Activated naive CD4-positive, alpha-beta T cell treated with anti-CD3 and anti-CD28 coated beads, Interleukin-2, amount 10 ng/mL, durations not matched to agents 7 days and 5 days (primary cell): ENCODE data around the gene CTDSPL.

ENCODE experiments used
- CTCF ChIA-PET: fragments of 350-600 bp; sonication (Branson Sonifier 250); formaldehyde crosslinking; loops from one replicate; lab custom pipeline; 2021; ENCODE audit warnings: antibody characterized with exemption; lab: Charles Lee
- DNase-seq: peaks from one replicate; pipeline ENCODE4 v3.0.0-alpha.2; 2020
- H3K27ac Mint-ChIP-seq: one replicate; pipeline ENCODE4 v1.8.0; 2021; ENCODE audit warnings: mild to moderate bottlenecking, moderate library complexity, mixed read lengths
- H3K27me3 Mint-ChIP-seq: one replicate; pipeline ENCODE4 v1.8.0; 2021; ENCODE audit warnings: mild to moderate bottlenecking, mixed read lengths
- H3K36me3 Mint-ChIP-seq: one replicate; pipeline ENCODE4 v1.8.0; 2021; ENCODE audit warnings: mixed read lengths
- H3K4me1 Mint-ChIP-seq: one replicate; pipeline ENCODE4 v1.8.0; 2021; ENCODE audit warnings: mixed read lengths
- H3K4me3 Mint-ChIP-seq: one replicate; pipeline ENCODE4 v1.8.0; 2021; ENCODE audit warnings: mild to moderate bottlenecking, moderate library complexity, mixed read lengths
- H3K9me3 Mint-ChIP-seq: one replicate; pipeline ENCODE4 v1.8.0; 2021; ENCODE audit warnings: mixed read lengths

The CTDSPL gene

GRCh38 chr3:37992271-37993066, 130.8 kb downstream of the CTDSPL start:
- Mint-ChIP-seq H3K27me3 (peaks cover 14% of the 10 kb centered on the region), H3K4me1 (peaks cover 47% of the 10 kb centered on the region), H3K36me3 (peaks cover 21% of the 10 kb centered on the region), H3K27ac (no peak overlapping the region), H3K4me3 (peak overlapping the region; percentile 92), H3K9me3 (no peaks in the 10 kb centered on the region)
- CTCF ChIA-PET: interaction anchor here (1.4 to 2.1 kb wide), 4 partner anchors 11 to 137 kb away, joined by 4 to 12 read pairs (median 6); no protein-coding TSS in a partner anchor
- DNase-seq: no peak

GRCh38 chr3:37993067-37993455, 131.4 kb downstream of the CTDSPL start:
- peaks cover 14% of the 10 kb centered on the region for H3K27me3 Mint-ChIP-seq
- H3K4me3 Mint-ChIP-seq: peak overlapping the region; percentile 92
- H3K27ac Mint-ChIP-seq: no peak overlapping the region
- CTCF ChIA-PET: interaction anchor here (1.4 to 2.1 kb wide), 4 partner anchors 11 to 137 kb away, joined by 4 to 12 read pairs (median 6); no protein-coding TSS in a partner anchor
- no peaks in the 10 kb centered on the region for H3K9me3 Mint-ChIP-seq
- peaks cover 21% of the 10 kb centered on the region for H3K36me3 Mint-ChIP-seq
- DNase-seq: no peak
- peaks cover 49% of the 10 kb centered on the region for H3K4me1 Mint-ChIP-seq

- H3K9me3 Mint-ChIP-seq: no peaks in the 10 kb centered on the region
- H3K36me3 Mint-ChIP-seq: peaks cover 21% of the 10 kb centered on the region
- H3K27me3 Mint-ChIP-seq: peaks cover 14% of the 10 kb centered on the region
- H3K4me1 Mint-ChIP-seq: peaks cover 52% of the 10 kb centered on the region
- CTCF ChIA-PET: interaction anchor here (1.4 to 2.1 kb wide), 4 partner anchors 10 to 138 kb away, joined by 4 to 12 read pairs (median 6); no protein-coding TSS in a partner anchor
- peak overlapping the region; percentile 92 for H3K4me3 Mint-ChIP-seq
- no peak for DNase-seq
- peak overlapping the region; percentile 94 for H3K27ac Mint-ChIP-seq
These were observed 131.8 kb downstream of the CTDSPL start for GRCh38 chr3:37993460-37993819.

GRCh38 chr3:37993820-37994638, 132.3 kb downstream of the CTDSPL start:
- DNase-seq: peak; percentile 78
- H3K36me3 Mint-ChIP-seq: peaks cover 21% of the 10 kb centered on the region
- H3K4me3 Mint-ChIP-seq: peak overlapping the region; percentile 92
- CTCF ChIA-PET: interaction anchor here (2.1 kb wide), 1 partner anchor 20 kb away, joined by 12 read pairs; no protein-coding TSS in a partner anchor
- H3K4me1 Mint-ChIP-seq: peaks cover 56% of the 10 kb centered on the region
- H3K9me3 Mint-ChIP-seq: no peaks in the 10 kb centered on the region
- peaks cover 14% of the 10 kb centered on the region for H3K27me3 Mint-ChIP-seq
- peak overlapping the region; percentile 94 for H3K27ac Mint-ChIP-seq

GRCh38 chr3:37994639-37994972, 132.9 kb downstream of the CTDSPL start:
- peak overlapping the region; percentile 94 for H3K27ac Mint-ChIP-seq
- H3K36me3 Mint-ChIP-seq: peaks cover 23% of the 10 kb centered on the region
- H3K27me3 Mint-ChIP-seq: peaks cover 14% of the 10 kb centered on the region
- no peaks in the 10 kb centered on the region for H3K9me3 Mint-ChIP-seq
- peaks cover 62% of the 10 kb centered on the region for H3K4me1 Mint-ChIP-seq
- DNase-seq: no peak
- peak overlapping the region; percentile 92 for H3K4me3 Mint-ChIP-seq
- CTCF ChIA-PET: interaction anchor here (2.1 kb wide), 1 partner anchor 20 kb away, joined by 12 read pairs; no protein-coding TSS in a partner anchor

- Mint-ChIP-seq H3K4me3 (peak overlapping the region; percentile 92), H3K9me3 (no peaks in the 10 kb centered on the region), H3K27ac (peak overlapping the region; percentile 94), H3K36me3 (peaks cover 32% of the 10 kb centered on the region), H3K4me1 (peaks cover 63% of the 10 kb centered on the region), H3K27me3 (peaks cover 11% of the 10 kb centered on the region)
- DNase-seq: peak; percentile 62
- CTCF ChIA-PET: interaction anchor here (1.0 to 1.8 kb wide), 13 partner anchors 8 to 137 kb away, joined by 3 to 10 read pairs (median 4); no protein-coding TSS in a partner anchor
These were observed 134.3 kb downstream of the CTDSPL start for GRCh38 chr3:37995652-37996641.

GRCh38 chr3:37996785-37997301, 135.2 kb downstream of the CTDSPL start:
- CTCF ChIA-PET: interaction anchor here (0.6 to 1.8 kb wide), 17 partner anchors 8 to 140 kb away, joined by 3 to 10 read pairs (median 4); partner anchors contain the start of gene ACAA1
- no peaks in the 10 kb centered on the region for H3K9me3 Mint-ChIP-seq
- H3K4me1 Mint-ChIP-seq: peaks cover 63% of the 10 kb centered on the region
- H3K27ac Mint-ChIP-seq: peak overlapping the region; percentile 88
- no peak overlapping the region for H3K4me3 Mint-ChIP-seq
- peaks cover 2% of the 10 kb centered on the region for H3K27me3 Mint-ChIP-seq
- H3K36me3 Mint-ChIP-seq: peaks cover 34% of the 10 kb centered on the region
- peak; percentile 90 for DNase-seq

- CTCF ChIA-PET: interaction anchor here (0.6 to 1.8 kb wide), 17 partner anchors 8 to 140 kb away, joined by 3 to 10 read pairs (median 4); partner anchors contain the start of gene ACAA1
- no peak overlapping the region for H3K4me3 Mint-ChIP-seq
- H3K36me3 Mint-ChIP-seq: peaks cover 34% of the 10 kb centered on the region
- no peaks in the 10 kb centered on the region for H3K9me3 Mint-ChIP-seq
- H3K27ac Mint-ChIP-seq: no peak overlapping the region
- H3K27me3 Mint-ChIP-seq: no peaks in the 10 kb centered on the region
- peak; percentile 19 for DNase-seq
- H3K4me1 Mint-ChIP-seq: peaks cover 63% of the 10 kb centered on the region
These were observed 135.7 kb downstream of the CTDSPL start for GRCh38 chr3:37997342-37997741.

- H3K9me3 Mint-ChIP-seq: no peaks in the 10 kb centered on the region
- DNase-seq: peak; percentile 20
- no peak overlapping the region for H3K4me3 Mint-ChIP-seq
- CTCF ChIA-PET: interaction anchor here (0.9 to 1.8 kb wide), 4 partner anchors 7 to 139 kb away, joined by 3 to 10 read pairs (median 4); partner anchors contain the start of gene ACAA1
- peaks cover 34% of the 10 kb centered on the region for H3K36me3 Mint-ChIP-seq
- H3K27ac Mint-ChIP-seq: peak overlapping the region; percentile 93
- H3K27me3 Mint-ChIP-seq: no peaks in the 10 kb centered on the region
- peaks cover 61% of the 10 kb centered on the region for H3K4me1 Mint-ChIP-seq
These were observed 136.2 kb downstream of the CTDSPL start for GRCh38 chr3:37997791-37998370.

GRCh38 chr3:37999836-38000235, 138.2 kb downstream of the CTDSPL start:
- H3K36me3 Mint-ChIP-seq: peaks cover 42% of the 10 kb centered on the region
- CTCF ChIA-PET: no interaction called here

GRCh38 chr3:38000242-38000916, 138.7 kb downstream of the CTDSPL start:
- Mint-ChIP-seq H3K4me3 (no peak overlapping the region), H3K27ac (no peak overlapping the region), H3K27me3 (no peaks in the 10 kb centered on the region), H3K9me3 (no peaks in the 10 kb centered on the region), H3K4me1 (peaks cover 48% of the 10 kb centered on the region), H3K36me3 (peaks cover 43% of the 10 kb centered on the region)
- no peak for DNase-seq
- CTCF ChIA-PET: interaction anchor here (0.7 to 5.1 kb wide), 4 partner anchors 27 to 118 kb away, joined by 3 to 60 read pairs (median 3); partner anchors contain the start of gene DLEC1

More at GRCh38 chr3:37999836-38000235, 138.2 kb downstream of the CTDSPL start:
- DNase-seq: peak; percentile 21
- Mint-ChIP-seq H3K27ac (peak overlapping the region; percentile 8), H3K9me3 (no peaks in the 10 kb centered on the region), H3K27me3 (no peaks in the 10 kb centered on the region), H3K4me3 (no peak overlapping the region), H3K4me1 (peaks cover 52% of the 10 kb centered on the region)

- peaks cover 41% of the 10 kb centered on the region for H3K4me1 Mint-ChIP-seq
- CTCF ChIA-PET: interaction anchor here (0.7 to 5.1 kb wide), 6 partner anchors 27 to 145 kb away, joined by 3 to 60 read pairs (median 4); partner anchors contain the start of gene DLEC1
- H3K4me3 Mint-ChIP-seq: no peak overlapping the region
- no peaks in the 10 kb centered on the region for H3K27me3 Mint-ChIP-seq
- H3K36me3 Mint-ChIP-seq: peaks cover 39% of the 10 kb centered on the region
- H3K9me3 Mint-ChIP-seq: no peaks in the 10 kb centered on the region
- no peak overlapping the region for H3K27ac Mint-ChIP-seq
- peak; percentile 16 for DNase-seq
These were observed 139.3 kb downstream of the CTDSPL start for GRCh38 chr3:38000965-38001455.
